Activated CD8-positive, alpha-beta T cell treated with anti-CD3 and anti-CD28 coated beads, Interleukin-2, amount 10 ng/mL, durations not matched to agents 7 days and 5 days (primary cell): ENCODE measurements around the gene KIAA0040. TPM values are rescaled to one million over a fixed set of nuclear protein-coding genes. Genes with fewer than 3 reads are reported as not detected.

Source experiments
- ATAC-seq: fragments of 150-1000 bp; cut with Tn5 transposase; one replicate; pipeline ENCODE4 v1.10.0; 2021; ENCODE audit warnings: moderate library complexity
- CTCF ChIA-PET: fragments of 350-600 bp; sonication (Branson Sonifier 250); formaldehyde crosslinking; loops from one replicate; lab custom pipeline; 2021; ENCODE audit warnings: antibody characterized with exemption; lab: Charles Lee
- POLR2A ChIA-PET: fragments of 350-600 bp; sonication (Branson Sonifier 250); formaldehyde crosslinking; loops from one replicate; lab custom pipeline; 2021; ENCODE audit warnings: antibody characterized with exemption; lab: Charles Lee
- DNase-seq: peaks from one replicate; pipeline ENCODE4 v3.0.0-alpha.2; 2020
- H3K27ac Mint-ChIP-seq: one replicate; pipeline ENCODE4 v1.8.0; 2021; ENCODE audit warnings: mild to moderate bottlenecking, mixed read lengths
- H3K27me3 Mint-ChIP-seq: one replicate; pipeline ENCODE4 v1.8.0; 2021; ENCODE audit warnings: low read depth, mixed read lengths
- H3K36me3 Mint-ChIP-seq: one replicate; pipeline ENCODE4 v1.8.0; 2021; ENCODE audit warnings: low read depth, mixed read lengths
- H3K4me1 Mint-ChIP-seq: one replicate; pipeline ENCODE4 v1.8.0; 2021; ENCODE audit warnings: low read depth, mixed read lengths
- H3K4me3 Mint-ChIP-seq: one replicate; pipeline ENCODE4 v1.8.0; 2021; ENCODE audit warnings: mild to moderate bottlenecking, mixed read lengths
- H3K9me3 Mint-ChIP-seq: one replicate; pipeline ENCODE4 v1.8.0; 2022; ENCODE audit warnings: mixed read lengths; ENCODE audit not compliant: insufficient read depth
- total RNA-seq, 2 experiments: library from RNA; stranded (reverse); gene quantifications; one replicate each; pipeline ENCODE4 v1.2.3, GENCODE V29; 2021

Gene KIAA0040
- total RNA-seq, 2 experiments from 2014 or later = 50.8 to 51.0 TPM

- ATAC-seq (no peak), DNase-seq (no peak)
- Mint-ChIP-seq H3K4me3 (no peak overlapping the region), H3K9me3 (no peaks in the 10 kb centered on the region), H3K27me3 (peaks cover 13% of the 10 kb centered on the region), H3K36me3 (no peaks in the 10 kb centered on the region), H3K27ac (no peak overlapping the region), H3K4me1 (peaks cover 14% of the 10 kb centered on the region)
- ChIA-PET POLR2A (interaction anchor here (1.8 kb wide), 1 partner anchor 8 kb away, joined by 9 read pairs; no protein-coding TSS in a partner anchor), CTCF (interaction anchor here (1.0 to 2.6 kb wide), 5 partner anchors 9 to 54 kb away, joined by 3 to 10 read pairs (median 5); no protein-coding TSS in a partner anchor)
Measured at GRCh38 chr1:175200678-175201521, 8.3 kb upstream of the KIAA0040 start.

DNA sequence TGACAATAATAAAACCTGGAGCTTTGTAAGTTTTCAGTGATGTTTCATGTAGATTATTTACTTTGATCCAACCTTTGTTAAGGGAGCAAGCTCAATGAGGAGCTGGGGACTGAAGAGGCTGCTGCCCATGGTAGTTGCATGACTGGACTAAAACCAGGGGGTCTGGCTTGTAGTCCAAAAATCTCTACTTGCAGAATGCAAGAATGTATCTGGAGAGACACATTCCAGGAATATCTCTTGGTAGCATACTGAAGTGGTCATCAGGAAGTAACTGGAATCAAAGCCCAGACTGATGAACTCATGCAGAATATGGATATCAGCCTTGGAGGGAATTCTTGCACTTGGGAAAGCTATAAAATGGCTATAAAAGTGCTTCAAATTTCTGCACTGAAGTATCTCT lies 5.8 kb upstream of the KIAA0040 start:
- Mint-ChIP-seq H3K36me3 (no peaks in the 10 kb centered on the region), H3K4me1 (peaks cover 28% of the 10 kb centered on the region), H3K27me3 (peaks cover 13% of the 10 kb centered on the region), H3K4me3 (no peak overlapping the region), H3K27ac (no peak overlapping the region), H3K9me3 (no peaks in the 10 kb centered on the region)
- no peak for DNase-seq
- ChIA-PET POLR2A (interaction anchor here (0.6 kb wide), 1 partner anchor 199 kb away, joined by 3 read pairs; no protein-coding TSS in a partner anchor), CTCF (interaction anchor here (1.3 to 1.4 kb wide), 2 partner anchors 12 to 169 kb away, joined by 3 to 5 read pairs; no protein-coding TSS in a partner anchor)
- no peak for ATAC-seq

- Mint-ChIP-seq H3K9me3 (no peaks in the 10 kb centered on the region), H3K4me1 (peaks cover 34% of the 10 kb centered on the region), H3K4me3 (no peak overlapping the region), H3K36me3 (no peaks in the 10 kb centered on the region), H3K27ac (peak overlapping the region; percentile 37), H3K27me3 (peaks cover 13% of the 10 kb centered on the region)
- DNase-seq (no peak), ATAC-seq (no peak)
- ChIA-PET CTCF (interaction anchor here (1.4 kb wide), 1 partner anchor 12 kb away, joined by 5 read pairs; no protein-coding TSS in a partner anchor), POLR2A (no interaction called here)
Measured at GRCh38 chr1:175197531-175197930, 5.0 kb upstream of the KIAA0040 start.

DNA sequence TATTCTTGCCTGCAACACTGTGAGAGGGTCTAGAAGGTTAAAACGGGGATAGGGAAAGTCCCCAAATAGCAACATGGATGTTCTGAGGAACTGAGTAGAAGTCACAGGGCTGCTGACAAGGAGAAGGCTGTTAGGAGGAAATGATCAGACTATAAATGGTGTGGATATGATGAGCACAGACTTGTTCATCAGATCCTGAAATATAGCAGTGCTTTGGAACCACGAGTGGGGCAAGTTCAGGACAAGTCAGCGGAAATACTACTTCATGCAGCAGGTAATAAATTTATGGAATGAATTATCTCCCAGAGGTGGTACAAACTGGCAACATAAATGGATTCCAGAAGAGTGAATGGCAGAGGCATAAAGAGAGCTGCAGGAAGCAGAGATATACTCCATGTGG lies 3.2 kb upstream of the KIAA0040 start:
- no peaks in the 10 kb centered on the region for H3K9me3 Mint-ChIP-seq
- POLR2A ChIA-PET = interaction anchor here (2.7 kb wide), 1 partner anchor 13 kb away, joined by 10 read pairs; no protein-coding TSS in a partner anchor

DNA sequence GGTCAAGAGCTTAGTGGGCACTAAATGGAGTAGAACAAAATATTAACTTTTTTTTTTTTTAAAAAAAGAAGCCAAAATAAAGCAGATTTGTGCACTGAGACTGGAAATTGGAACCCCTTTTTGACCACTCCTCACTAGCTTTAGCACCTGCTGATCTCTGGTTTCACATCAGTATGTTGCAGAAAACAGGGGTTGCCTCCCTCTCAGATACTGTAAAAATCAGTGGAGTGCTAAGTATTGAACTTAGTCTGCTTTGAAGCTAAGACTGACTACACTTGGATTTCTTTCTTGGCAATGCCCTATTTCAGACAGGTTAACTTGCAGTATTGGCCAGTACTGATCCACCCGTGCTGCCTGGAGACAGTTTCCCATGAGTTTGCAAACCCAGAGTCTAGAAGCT lies 2.7 kb upstream of the KIAA0040 start:
- no peak for DNase-seq
- Mint-ChIP-seq H3K4me1 (peaks cover 44% of the 10 kb centered on the region), H3K27ac (no peak overlapping the region), H3K4me3 (no peak overlapping the region), H3K9me3 (no peaks in the 10 kb centered on the region), H3K36me3 (peaks cover 18% of the 10 kb centered on the region), H3K27me3 (peaks cover 13% of the 10 kb centered on the region)
- ChIA-PET CTCF (interaction anchor here (1.3 to 2.1 kb wide), 2 partner anchors 43 to 123 kb away, joined by 6 to 9 read pairs; no protein-coding TSS in a partner anchor), POLR2A (interaction anchor here (0.6 to 2.7 kb wide), 2 partner anchors 14 to 44 kb away, joined by 3 to 10 read pairs; no protein-coding TSS in a partner anchor)
- no peak for ATAC-seq

More for the DNA sequence above, 3.2 kb upstream of the KIAA0040 start:
- DNase-seq = no peak
- Mint-ChIP-seq H3K4me3 (no peak overlapping the region), H3K27me3 (peaks cover 13% of the 10 kb centered on the region), H3K36me3 (peaks cover 13% of the 10 kb centered on the region), H3K27ac (no peak overlapping the region), H3K4me1 (peaks cover 39% of the 10 kb centered on the region)
- CTCF ChIA-PET = interaction anchor here (0.7 to 1.4 kb wide), 4 partner anchors 9 to 123 kb away, joined by 3 to 7 read pairs (median 5); no protein-coding TSS in a partner anchor
- ATAC-seq = no peak

DNA sequence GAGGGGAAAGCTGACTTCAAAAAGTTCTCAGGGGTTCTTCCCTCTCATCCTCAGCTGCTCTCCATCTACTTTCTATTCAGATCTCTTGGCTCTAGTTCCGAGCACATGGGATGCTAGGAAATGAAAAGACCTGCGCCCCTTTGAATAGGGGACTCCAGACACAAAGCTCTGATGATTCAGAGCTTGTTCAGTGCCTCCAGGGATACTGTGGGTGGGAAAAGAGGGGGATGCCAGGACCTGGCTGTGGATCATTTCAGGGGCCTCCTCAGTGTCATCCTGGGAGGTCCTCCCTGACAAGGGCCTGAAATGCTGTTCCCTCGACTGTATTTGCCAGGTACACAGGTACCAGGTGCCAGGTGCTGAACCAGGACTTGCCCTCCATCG lies 943 bp upstream of the KIAA0040 start:
- Mint-ChIP-seq H3K9me3 (no peaks in the 10 kb centered on the region), H3K36me3 (peaks cover 35% of the 10 kb centered on the region), H3K27me3 (no peaks in the 10 kb centered on the region), H3K27ac (no peak overlapping the region), H3K4me3 (peak overlapping the region; percentile 91), H3K4me1 (peaks cover 62% of the 10 kb centered on the region)
- ChIA-PET POLR2A (no interaction called here), CTCF (interaction anchor here (0.6 to 2.1 kb wide), 5 partner anchors 12 to 125 kb away, joined by 3 to 9 read pairs (median 4); no protein-coding TSS in a partner anchor)
- no peak for ATAC-seq
- no peak for DNase-seq

GRCh38 chr1:175192111-175192629 lies 406 bp downstream of the KIAA0040 start:
- Mint-ChIP-seq H3K27ac (peak overlapping the region; percentile 87), H3K36me3 (peaks cover 48% of the 10 kb centered on the region), H3K4me1 (peaks cover 64% of the 10 kb centered on the region), H3K27me3 (no peaks in the 10 kb centered on the region), H3K9me3 (no peaks in the 10 kb centered on the region), H3K4me3 (peak overlapping the region; percentile 91)
- POLR2A ChIA-PET = interaction anchor here (0.9 to 6.4 kb wide), 3 partner anchors 12 to 193 kb away, joined by 3 to 46 read pairs (median 4); no protein-coding TSS in a partner anchor
- CTCF ChIA-PET = interaction anchor here (1.1 to 7.2 kb wide), 9 partner anchors 10 to 168 kb away, joined by 3 to 89 read pairs (median 7); partner anchors contain the start of gene MRPS14
- DNase-seq = peak; percentile 50
- ATAC-seq = peak; percentile 57

DNA sequence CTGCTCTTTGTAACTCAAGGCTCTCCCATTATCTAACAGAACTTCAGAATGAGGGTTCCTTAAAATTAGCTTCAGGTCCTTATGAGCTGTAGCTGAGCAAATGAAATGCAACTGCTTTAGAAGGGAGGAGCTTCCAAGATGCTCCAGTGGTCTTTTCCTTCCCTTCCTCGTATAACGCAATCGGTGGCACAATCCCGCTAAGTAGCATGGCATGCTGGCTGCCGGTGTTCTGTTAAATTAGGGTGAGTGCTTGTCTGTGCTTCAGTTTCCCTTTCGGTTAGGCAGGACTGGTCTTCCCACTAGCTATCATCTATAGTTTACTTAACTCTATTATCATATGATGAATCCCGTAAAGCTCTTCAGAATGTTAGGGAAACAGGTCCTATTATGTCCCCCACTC lies 917 bp downstream of the KIAA0040 start:
- H3K36me3 Mint-ChIP-seq = peaks cover 54% of the 10 kb centered on the region

DNA sequence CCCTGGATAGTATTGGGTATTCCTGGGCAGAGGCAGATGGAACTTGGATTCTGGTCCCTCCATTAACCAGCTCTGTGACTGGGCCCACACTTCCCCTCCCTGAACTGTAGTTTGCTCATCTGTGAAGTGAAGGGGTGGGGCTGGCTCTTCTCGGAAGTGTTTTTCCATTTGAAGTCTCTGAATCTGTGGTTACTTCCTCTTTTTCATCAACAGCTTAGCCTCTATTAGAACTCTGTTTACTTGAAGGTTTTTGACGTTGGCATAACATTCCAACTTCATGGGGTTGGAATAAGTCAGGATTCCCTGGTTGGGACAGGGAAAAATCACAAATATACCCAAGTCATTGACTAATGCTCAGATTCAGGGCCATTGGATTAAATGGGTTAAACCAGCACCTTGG lies 3.6 kb downstream of the KIAA0040 start:
- ChIA-PET CTCF (interaction anchor here (1.1 to 7.2 kb wide), 11 partner anchors 11 to 129 kb away, joined by 3 to 89 read pairs (median 9); no protein-coding TSS in a partner anchor), POLR2A (interaction anchor here (0.7 to 6.4 kb wide), 6 partner anchors 9 to 299 kb away, joined by 3 to 46 read pairs (median 4); partner anchors contain the start of gene MRPS14)
- peaks cover 73% of the 10 kb centered on the region for H3K36me3 Mint-ChIP-seq
- ATAC-seq (peak; percentile 52), DNase-seq (peak; percentile 74)
- no peaks in the 10 kb centered on the region for H3K9me3 Mint-ChIP-seq
- peak overlapping the region; percentile 87 for H3K27ac Mint-ChIP-seq
- peaks cover 77% of the 10 kb centered on the region for H3K4me1 Mint-ChIP-seq
- H3K4me3 Mint-ChIP-seq = peak overlapping the region; percentile 91
- no peaks in the 10 kb centered on the region for H3K27me3 Mint-ChIP-seq

More for the DNA sequence above, 917 bp downstream of the KIAA0040 start:
- ATAC-seq (peak; percentile 63), DNase-seq (peak; percentile 50)
- Mint-ChIP-seq H3K4me3 (peak overlapping the region; percentile 91), H3K27ac (peak overlapping the region; percentile 87), H3K4me1 (peaks cover 67% of the 10 kb centered on the region), H3K9me3 (no peaks in the 10 kb centered on the region), H3K27me3 (no peaks in the 10 kb centered on the region)
- CTCF ChIA-PET = interaction anchor here (1.1 to 7.2 kb wide), 9 partner anchors 10 to 168 kb away, joined by 3 to 89 read pairs (median 7); partner anchors contain the start of gene MRPS14
- POLR2A ChIA-PET = interaction anchor here (0.9 to 6.4 kb wide), 4 partner anchors 12 to 192 kb away, joined by 3 to 46 read pairs (median 4); no protein-coding TSS in a partner anchor

DNA sequence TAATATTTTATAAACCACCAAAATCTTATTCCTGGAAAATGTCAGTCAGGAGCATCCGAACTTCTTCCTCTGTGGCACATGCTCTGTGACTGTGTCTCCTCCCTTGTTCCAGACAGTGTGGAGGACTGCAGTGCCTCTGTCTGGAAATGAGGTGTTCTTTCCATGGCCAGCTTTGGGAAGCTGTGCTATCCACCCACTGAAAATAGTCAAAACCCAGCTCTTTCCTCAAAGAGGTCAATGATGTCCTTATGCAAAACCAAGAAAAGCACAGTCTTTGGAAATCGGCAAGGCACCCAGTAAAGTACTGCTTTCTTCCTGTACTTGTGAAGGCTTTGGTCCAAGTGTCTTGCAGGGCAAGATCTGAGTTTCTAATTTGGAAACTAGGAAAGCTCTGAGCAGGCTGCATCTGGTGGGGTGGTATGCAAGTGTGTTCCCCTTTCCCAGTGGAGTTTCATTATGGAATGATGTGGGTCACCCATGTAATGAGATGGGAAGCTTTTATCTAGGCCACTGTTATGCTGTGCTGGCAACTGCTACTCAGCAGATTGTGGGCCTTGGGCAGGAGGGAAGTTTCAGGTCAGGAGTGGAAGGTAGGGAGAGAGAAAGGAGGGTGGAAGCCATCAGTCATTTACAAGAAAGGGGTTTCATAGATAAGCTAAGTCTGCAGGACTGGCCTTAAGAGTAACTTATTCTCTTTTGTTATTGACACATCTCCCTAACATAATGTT lies 6.0 kb downstream of the KIAA0040 start:
- Mint-ChIP-seq H3K4me1 (peaks cover 81% of the 10 kb centered on the region), H3K27ac (peak overlapping the region; percentile 87), H3K4me3 (no peak overlapping the region), H3K27me3 (no peaks in the 10 kb centered on the region), H3K36me3 (peaks cover 83% of the 10 kb centered on the region), H3K9me3 (no peaks in the 10 kb centered on the region)
- no peak for DNase-seq
- no peak for ATAC-seq
- POLR2A ChIA-PET = interaction anchor here (6.4 kb wide), 1 partner anchor 23 kb away, joined by 46 read pairs; no protein-coding TSS in a partner anchor
- CTCF ChIA-PET = interaction anchor here (1.0 to 7.2 kb wide), 8 partner anchors 10 to 131 kb away, joined by 3 to 89 read pairs (median 6); no protein-coding TSS in a partner anchor
